ENCODE data around the gene PPP1R1C.

PPP1R1C gene

GRCh38 chr2:181978351-181979150 is 7.1 kb upstream of the PPP1R1C start:
- no peak overlapping the region for H3K4me3 Mint-ChIP-seq
- no peaks in the 10 kb centered on the region for H3K4me1 Mint-ChIP-seq
- no peak for DNase-seq (ENCODE audit: low spot score in 2 of 2)
- no peak overlapping the region for H3K27ac Mint-ChIP-seq (ENCODE audit: low read depth)
- no peaks in the 10 kb centered on the region for H3K9me3 Mint-ChIP-seq
- no peak for ATAC-seq (replicated peaks; ENCODE audit: extremely low read depth, poor library complexity, severe bottlenecking)
- no peaks in the 10 kb centered on the region for H3K36me3 Mint-ChIP-seq (ENCODE audit: insufficient read depth)
- peaks cover 36% of the 10 kb centered on the region for H3K27me3 Mint-ChIP-seq

- Mint-ChIP-seq H3K27me3 (peaks cover 17% of the 10 kb centered on the region), H3K9me3 (no peaks in the 10 kb centered on the region), H3K27ac (ENCODE audit: low read depth) (no peak overlapping the region), H3K36me3 (ENCODE audit: insufficient read depth) (no peaks in the 10 kb centered on the region), H3K4me3 (no peak overlapping the region), H3K4me1 (no peaks in the 10 kb centered on the region)
- DNase-seq (ENCODE audit: low spot score in 2 of 2): no peak
- no peak for ATAC-seq (replicated peaks; ENCODE audit: extremely low read depth, poor library complexity, severe bottlenecking)
Observed at GRCh38 chr2:181984060-181984459, 1.6 kb upstream of the PPP1R1C start.

DNA sequence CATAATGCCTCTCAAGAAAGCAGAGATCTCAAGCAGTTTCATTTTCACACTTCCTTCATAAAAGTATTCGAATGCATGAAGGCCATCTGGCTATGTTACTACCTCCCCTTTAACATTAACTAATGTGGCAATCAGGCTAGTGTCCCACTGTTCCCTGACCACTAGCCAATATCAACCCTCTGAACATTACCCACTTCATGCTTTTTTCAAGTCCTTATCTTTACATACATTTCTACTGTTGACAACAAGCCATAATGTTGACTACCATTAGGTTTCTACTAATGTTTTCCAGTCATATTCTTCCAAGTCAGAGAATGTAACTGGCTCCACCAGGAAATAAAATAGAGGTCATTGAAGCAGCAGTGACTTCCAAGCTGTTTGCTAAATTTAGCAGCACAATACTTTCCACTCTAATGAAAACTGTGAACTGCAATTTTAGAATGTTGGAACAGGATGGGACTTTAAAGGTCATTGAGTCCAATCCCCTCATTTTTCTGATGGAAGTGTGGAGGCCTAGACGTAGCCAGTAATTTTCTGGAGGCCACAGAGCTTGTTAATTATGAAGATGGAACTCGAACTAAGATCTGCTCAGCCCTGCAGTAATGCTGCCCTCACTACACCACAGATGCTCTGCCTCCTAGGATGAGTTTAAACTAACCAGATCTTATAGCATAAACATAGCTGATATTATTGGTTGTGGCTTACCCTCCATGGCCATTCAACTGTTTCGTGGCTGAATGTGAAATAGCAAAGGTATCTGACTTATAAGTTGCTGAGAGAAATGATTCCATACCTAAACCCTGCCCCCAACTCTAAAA is 630 bp upstream of the PPP1R1C start:
- ATAC-seq (replicated peaks; ENCODE audit: extremely low read depth, poor library complexity, severe bottlenecking) (no peak), DNase-seq (ENCODE audit: low spot score in 2 of 2) (no peak)
- H3K4me1 Mint-ChIP-seq: no peaks in the 10 kb centered on the region

GRCh38 chr2:181988154-181988924 is 2.7 kb downstream of the PPP1R1C start:
- no peaks in the 10 kb centered on the region for H3K36me3 Mint-ChIP-seq (ENCODE audit: insufficient read depth)
- ATAC-seq (replicated peaks; ENCODE audit: extremely low read depth, poor library complexity, severe bottlenecking) (no peak), DNase-seq (ENCODE audit: low spot score in 2 of 2) (no peak)
- H3K27me3 Mint-ChIP-seq: peaks cover 28% of the 10 kb centered on the region
- no peaks in the 10 kb centered on the region for H3K9me3 Mint-ChIP-seq
- H3K4me1 Mint-ChIP-seq: no peaks in the 10 kb centered on the region
- no peak overlapping the region for H3K4me3 Mint-ChIP-seq
- H3K27ac Mint-ChIP-seq (ENCODE audit: low read depth): no peak overlapping the region

More for the DNA sequence above, 630 bp upstream of the PPP1R1C start:
- Mint-ChIP-seq H3K27me3 (peaks cover 21% of the 10 kb centered on the region), H3K36me3 (ENCODE audit: insufficient read depth) (no peaks in the 10 kb centered on the region), H3K9me3 (no peaks in the 10 kb centered on the region), H3K4me3 (no peak overlapping the region), H3K27ac (ENCODE audit: low read depth) (no peak overlapping the region)

GRCh38 chr2:181989099-181989498 is 3.4 kb downstream of the PPP1R1C start:
- H3K27me3 Mint-ChIP-seq: peaks cover 27% of the 10 kb centered on the region
- ATAC-seq (replicated peaks; ENCODE audit: extremely low read depth, poor library complexity, severe bottlenecking): no peak
- no peak overlapping the region for H3K4me3 Mint-ChIP-seq
- H3K27ac Mint-ChIP-seq (ENCODE audit: low read depth): no peak overlapping the region
- H3K36me3 Mint-ChIP-seq (ENCODE audit: insufficient read depth): no peaks in the 10 kb centered on the region
- no peak for DNase-seq (ENCODE audit: low spot score in 2 of 2)
- no peaks in the 10 kb centered on the region for H3K9me3 Mint-ChIP-seq
- no peaks in the 10 kb centered on the region for H3K4me1 Mint-ChIP-seq

GRCh38 chr2:181991171-181991885 is 5.7 kb downstream of the PPP1R1C start:
- no peak overlapping the region for H3K27ac Mint-ChIP-seq (ENCODE audit: low read depth)

GRCh38 chr2:181992776-181993175 is 7.1 kb downstream of the PPP1R1C start:
- H3K4me3 Mint-ChIP-seq: no peak overlapping the region
- DNase-seq (ENCODE audit: low spot score in 2 of 2) (no peak), ATAC-seq (replicated peaks; ENCODE audit: extremely low read depth, poor library complexity, severe bottlenecking) (no peak)
- no peak overlapping the region for H3K27ac Mint-ChIP-seq (ENCODE audit: low read depth)
- no peaks in the 10 kb centered on the region for H3K9me3 Mint-ChIP-seq
- no peaks in the 10 kb centered on the region for H3K4me1 Mint-ChIP-seq
- peaks cover 27% of the 10 kb centered on the region for H3K27me3 Mint-ChIP-seq
- H3K36me3 Mint-ChIP-seq (ENCODE audit: insufficient read depth): no peaks in the 10 kb centered on the region

More at GRCh38 chr2:181991171-181991885, 5.7 kb downstream of the PPP1R1C start:
- Mint-ChIP-seq H3K27me3 (peaks cover 27% of the 10 kb centered on the region), H3K9me3 (no peaks in the 10 kb centered on the region), H3K36me3 (ENCODE audit: insufficient read depth) (no peaks in the 10 kb centered on the region), H3K4me3 (no peak overlapping the region), H3K4me1 (no peaks in the 10 kb centered on the region)
- DNase-seq (ENCODE audit: low spot score in 2 of 2): no peak
- ATAC-seq (replicated peaks; ENCODE audit: extremely low read depth, poor library complexity, severe bottlenecking): no peak

DNA sequence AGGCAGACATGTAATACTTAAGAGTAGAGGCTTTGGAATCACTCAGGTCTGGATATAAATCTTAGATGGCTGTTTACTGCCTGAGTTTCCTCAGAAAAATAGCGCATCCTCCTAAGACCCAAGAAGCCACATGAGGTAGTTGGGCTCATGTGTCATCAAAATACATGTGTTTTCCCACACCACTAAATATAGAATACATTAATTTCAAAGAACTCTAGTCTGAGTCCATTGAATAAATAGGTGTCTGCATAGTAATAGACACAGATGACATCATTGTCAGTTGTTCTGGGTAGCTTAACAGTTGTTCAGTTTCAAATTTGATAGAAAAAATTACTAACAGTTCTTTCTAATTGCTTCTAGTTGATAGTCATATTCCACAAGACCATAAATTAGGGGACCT is 9.6 kb downstream of the PPP1R1C start:
- ATAC-seq (replicated peaks; ENCODE audit: extremely low read depth, poor library complexity, severe bottlenecking): no peak
- Mint-ChIP-seq H3K4me1 (no peaks in the 10 kb centered on the region), H3K36me3 (ENCODE audit: insufficient read depth) (no peaks in the 10 kb centered on the region), H3K27ac (ENCODE audit: low read depth) (no peak overlapping the region), H3K4me3 (no peak overlapping the region), H3K27me3 (peaks cover 15% of the 10 kb centered on the region), H3K9me3 (no peaks in the 10 kb centered on the region)
- no peak for DNase-seq (ENCODE audit: low spot score in 2 of 2)

GRCh38 chr2:181998041-181998835 is 12.6 kb downstream of the PPP1R1C start:
- ATAC-seq (replicated peaks; ENCODE audit: extremely low read depth, poor library complexity, severe bottlenecking) (no peak), DNase-seq (ENCODE audit: low spot score in 2 of 2) (no peak)
- Mint-ChIP-seq H3K27me3 (no peaks in the 10 kb centered on the region), H3K27ac (ENCODE audit: low read depth) (no peak overlapping the region), H3K36me3 (ENCODE audit: insufficient read depth) (no peaks in the 10 kb centered on the region), H3K4me1 (no peaks in the 10 kb centered on the region), H3K4me3 (no peak overlapping the region), H3K9me3 (no peaks in the 10 kb centered on the region)

DNA sequence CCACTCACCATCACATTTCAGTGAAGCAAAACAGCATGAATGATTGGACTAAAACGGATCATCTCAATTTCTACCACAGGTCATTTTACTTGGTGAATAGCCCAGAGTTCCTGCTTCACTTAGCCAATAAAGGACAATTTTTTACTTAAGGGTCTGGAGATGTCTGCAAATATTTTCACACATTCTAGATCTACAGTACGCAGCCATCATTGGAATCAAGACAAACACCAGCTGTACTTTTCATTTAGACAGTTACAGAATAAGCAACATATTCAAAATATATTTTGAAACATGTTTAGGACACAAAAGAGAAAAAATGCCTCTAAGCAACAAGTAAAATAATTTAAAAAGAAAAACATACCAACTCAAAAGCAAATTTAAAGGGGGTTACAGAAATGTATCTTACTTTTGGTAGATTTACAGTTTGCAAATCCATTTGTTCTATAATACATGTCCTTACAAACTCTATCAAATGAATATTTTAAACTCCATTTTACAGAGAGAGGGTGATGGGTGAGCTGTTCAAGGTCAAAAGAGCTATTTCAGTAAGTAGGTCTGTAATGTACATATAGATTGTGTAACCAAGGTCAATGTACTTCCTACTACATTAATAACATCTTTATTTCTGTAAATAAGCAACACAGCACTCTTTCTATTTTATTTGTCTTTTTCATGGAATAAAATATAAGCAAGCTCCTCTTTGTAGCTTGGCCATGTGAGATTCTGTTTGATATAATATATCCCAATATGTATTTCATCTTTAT is 13.4 kb downstream of the PPP1R1C start:
- DNase-seq (ENCODE audit: low spot score in 2 of 2) (no peak), ATAC-seq (replicated peaks; ENCODE audit: extremely low read depth, poor library complexity, severe bottlenecking) (no peak)
- no peaks in the 10 kb centered on the region for H3K36me3 Mint-ChIP-seq (ENCODE audit: insufficient read depth)
- no peaks in the 10 kb centered on the region for H3K9me3 Mint-ChIP-seq
- H3K4me1 Mint-ChIP-seq: no peaks in the 10 kb centered on the region
- no peak overlapping the region for H3K4me3 Mint-ChIP-seq
- H3K27me3 Mint-ChIP-seq: no peaks in the 10 kb centered on the region
- no peak overlapping the region for H3K27ac Mint-ChIP-seq (ENCODE audit: low read depth)

DNA sequence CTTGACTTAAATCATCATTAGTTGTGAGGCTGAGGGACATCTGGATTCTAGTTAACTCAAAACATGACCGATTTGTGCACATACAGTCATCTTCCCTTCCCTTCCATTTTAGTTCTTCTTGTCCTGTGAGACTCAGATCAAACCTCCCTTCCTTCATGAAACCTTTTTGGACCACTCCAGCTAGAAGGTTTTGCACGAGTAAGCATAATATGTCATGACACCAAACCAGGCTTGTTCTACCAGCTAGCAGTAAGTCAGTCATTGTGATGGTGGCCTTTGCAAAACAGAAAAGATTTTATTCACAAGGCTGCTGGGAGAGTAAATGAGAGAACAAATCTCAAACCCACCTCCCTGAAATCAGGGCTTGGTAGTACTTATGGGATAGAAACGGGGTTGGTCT is 14.3 kb downstream of the PPP1R1C start:
- no peak for ATAC-seq (replicated peaks; ENCODE audit: extremely low read depth, poor library complexity, severe bottlenecking)
- Mint-ChIP-seq H3K4me3 (no peak overlapping the region), H3K4me1 (no peaks in the 10 kb centered on the region), H3K9me3 (no peaks in the 10 kb centered on the region), H3K27ac (ENCODE audit: low read depth) (no peak overlapping the region), H3K36me3 (ENCODE audit: insufficient read depth) (peaks cover 1% of the 10 kb centered on the region), H3K27me3 (no peaks in the 10 kb centered on the region)
- DNase-seq (ENCODE audit: low spot score in 2 of 2): no peak
